ENCODE results near the gene PLOD1. TPM values are rescaled to one million over a fixed set of nuclear protein-coding genes. Genes with fewer than 3 reads are reported as not detected.

PLOD1 gene
- total and polyA plus RNA-seq, 2 experiments from 2014 or later, result 22.4 to 62.9 TPM

GRCh38 chr1:11979028-11979850, 44.7 kb downstream of the PLOD1 start:
- H3F3A ChIP-seq (replicated peaks; ENCODE audit: low read depth), result peaks cover 17% of the 10 kb centered on the region
- peaks cover 13% of the 10 kb centered on the region for H3K4me1 ChIP-seq (ENCODE audit: insufficient read depth)
- Mint-ChIP-seq H3K27me3 (ENCODE audit: insufficient read depth, low read depth, poor library complexity) (peaks cover 14% of the 10 kb centered on the region), H3K27ac (peak overlapping the region; percentile 76), H3K4me3 (peak overlapping the region; percentile 99), H3K9me3 (no peaks in the 10 kb centered on the region), H3K36me3 (ENCODE audit: low read depth) (peaks cover 37% of the 10 kb centered on the region), H3K4me1 (peaks cover 15% of the 10 kb centered on the region)
- H3K27ac ChIP-seq (ENCODE audit: low read depth), result 0 out of 2 replicates have a peak overlapping the region, but pooled peaks have one; percentile 37
- 0 out of 2 replicates have a peak, but pooled peaks cover 4% of the 10 kb centered on the region for H3K36me3 ChIP-seq (ENCODE audit: insufficient read depth)
- H3K4me3 ChIP-seq, result peak overlapping the region; percentile 98
- TF ChIP-seq ETS1 (IDR thresholded peaks at IDR 0.05) (no peak), ZNF462 (CRISPR knock-in tag; IDR thresholded peaks at IDR 0.05) (no peak), CREB1 (CRISPR knock-in tag; IDR thresholded peaks at IDR 0.05; ENCODE audit: low read depth) (no peak), EZH2phosphoT487 (IDR thresholded peaks at IDR 0.05; ENCODE audit: unreplicated experiment) (no peak), ZNF114 (CRISPR knock-in tag; IDR thresholded peaks at IDR 0.05) (no peak), REST (IDR thresholded peaks at IDR 0.05; ENCODE audit: unreplicated experiment) (no peak), JUNB (IDR thresholded peaks at IDR 0.05; ENCODE audit: unreplicated experiment) (no peak), ZNF331 (CRISPR knock-in tag; IDR thresholded peaks at IDR 0.05; ENCODE audit: low read depth) (no peak), EZH2 (IDR thresholded peaks at IDR 0.05; ENCODE audit: low read depth, unreplicated experiment) (no peak), CTCF (conservative IDR thresholded peaks at IDR 0.05; ENCODE audit: low read depth in 2 of 2) (no peak), STAT1 (IDR thresholded peaks at IDR 0.05; ENCODE audit: unreplicated experiment) (no peak)
- DNase-seq (ENCODE audit: low spot score) (no peak), ATAC-seq (peak; percentile 11)
- H3K4me2 ChIP-seq, result peak overlapping the region; percentile 83
- no peaks in the 10 kb centered on the region for H3K27me3 ChIP-seq (ENCODE audit: insufficient read depth)
- peak overlapping the region; percentile 81; the same call in 1 of the 2 replicates for H2AFZ ChIP-seq
- peaks cover 18% of the 10 kb centered on the region for H4K20me1 ChIP-seq (replicated peaks; ENCODE audit: insufficient read depth)
- peaks cover 37% of the 10 kb centered on the region for H3K79me2 ChIP-seq (replicated peaks; ENCODE audit: insufficient read depth)
- H3K9me2 ChIP-seq (ENCODE audit: insufficient read depth), result no peaks in the 10 kb centered on the region
